HEK293T (cell line): ENCODE data around the gene KLF7.

Experiments
- ARNT ChIP-seq: fragments of 450-650 bp; IDR thresholded peaks from 2 replicates; pipeline ENCODE4 v1.6.1; 2017; ENCODE audit warnings: mild to moderate bottlenecking
- BHLHE40 ChIP-seq: fragments of 450-650 bp; IDR thresholded peaks from 2 replicates; pipeline ENCODE4 v1.6.1; 2016; ENCODE audit warnings: mild to moderate bottlenecking, moderate library complexity, borderline replicate concordance
- CTBP1 ChIP-seq: fragments of 450-650 bp; IDR thresholded peaks from 2 replicates; pipeline ENCODE4 v1.6.1; 2016; ENCODE audit warnings: borderline replicate concordance
- ELF4 ChIP-seq: fragments of 450-650 bp; IDR thresholded peaks from 2 replicates; pipeline ENCODE4 v1.6.1; 2017; ENCODE audit warnings: antibody characterized with exemption
- FOXK2 ChIP-seq: fragments of 450-650 bp; IDR thresholded peaks from 2 replicates; pipeline ENCODE4 v1.6.1; 2016; ENCODE audit warnings: mild to moderate bottlenecking
- FOXM1 ChIP-seq: fragments of 450-650 bp; IDR thresholded peaks from 2 replicates; pipeline ENCODE4 v1.6.1; 2017; ENCODE audit warnings: mild to moderate bottlenecking, borderline replicate concordance
- NFRKB ChIP-seq: fragments of 450-650 bp; IDR thresholded peaks from 2 replicates; pipeline ENCODE4 v1.6.1; 2016; ENCODE audit warnings: mild to moderate bottlenecking, moderate library complexity
- SP1 ChIP-seq: fragments of 450-650 bp; IDR thresholded peaks from 2 replicates; pipeline ENCODE4 v1.6.1; 2017
- TARDBP ChIP-seq: fragments of 450-650 bp; IDR thresholded peaks from 2 replicates; pipeline ENCODE4 v1.6.1; 2016

- TF ChIP-seq SP1, result no peak
- TF ChIP-seq FOXK2, result no peak
- no peak for TF ChIP-seq NFRKB
- no peak for TF ChIP-seq CTBP1
- no peak for TF ChIP-seq TARDBP
- no peak for TF ChIP-seq FOXM1
- TF ChIP-seq BHLHE40, result no peak
- TF ChIP-seq ELF4, result no peak
- no peak for TF ChIP-seq ARNT
Observed at GRCh38 chr2:207184348-207184747, 18.6 kb upstream of the KLF7 start.
